ENCODE data around the gene PRRX2. TPM values are rescaled to one million over a fixed set of nuclear protein-coding genes. Genes with fewer than 3 reads are reported as not detected.

PRRX2 gene
- total and polyA plus RNA-seq, 2 of the 4 experiments (the other 2 are of a cell fraction), result 12.7 to 35.5 TPM

DNA sequence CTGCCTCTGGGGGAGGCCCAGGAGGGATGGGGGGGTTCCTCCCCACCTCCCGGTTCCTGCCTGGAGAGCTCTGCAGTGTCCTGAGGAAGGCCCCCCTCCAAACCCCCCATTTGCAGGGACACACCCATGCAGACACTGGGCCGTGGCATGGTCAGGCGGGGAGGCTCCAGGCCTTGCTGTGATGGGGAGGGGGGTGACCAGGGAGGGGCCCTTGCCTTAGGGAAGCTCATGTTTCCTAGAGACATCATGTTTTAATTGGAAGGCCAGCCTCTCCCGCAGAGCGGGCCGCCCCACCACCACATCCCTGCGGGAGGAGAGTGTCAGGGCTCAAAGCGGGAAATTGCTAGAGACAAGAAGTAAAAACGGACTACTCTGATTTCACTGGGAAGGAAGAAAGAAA is 12.0 kb downstream of the PRRX2 start:
- H3K4me2 ChIP-seq (ENCODE audit: low read depth, low read length), result no peak overlapping the region
- ATAC-seq (ENCODE audit: low read depth) (no peak), DNase-seq (no peak)
- no peak overlapping the region for H3K56ac ChIP-seq (ENCODE audit: extremely low read depth, insufficient read depth, low read length)
- no peak overlapping the region for H3K27ac ChIP-seq (ENCODE audit: insufficient read depth, low read length)
- H4K8ac ChIP-seq (ENCODE audit: low read depth in 2 of 2, low read length in 2 of 2), result no peak overlapping the region
- peaks cover 22% of the 10 kb centered on the region for H3K9me1 ChIP-seq (ENCODE audit: insufficient read depth, low read length)
- ChIA-PET CTCF (no interaction called here), POLR2A (ENCODE audit: unreplicated experiment) (no interaction called here)
- H3K9ac ChIP-seq (ENCODE audit: low read depth, low read length), result no peak overlapping the region
- no peaks in the 10 kb centered on the region for H3K27me3 ChIP-seq (ENCODE audit: control insufficient read depth, insufficient read depth, low read length)
- H3K4me3 ChIP-seq (ENCODE audit: insufficient read depth, low read depth, low read length), result no peak overlapping the region
- H3K14ac ChIP-seq (replicated peaks; ENCODE audit: low read depth, low read length), result no peak overlapping the region
- no peak for TF ChIP-seq CEBPB (IDR thresholded peaks at IDR 0.05; ENCODE audit: low read depth, low read length)
- TF ChIP-seq FOS (IDR thresholded peaks at IDR 0.05; ENCODE audit: low read depth, low read length), result no peak
- no peak for TF ChIP-seq MAZ (IDR thresholded peaks at IDR 0.05; ENCODE audit: borderline replicate concordance, low read depth, low read length)
- TF ChIP-seq MXI1 (IDR thresholded peaks at IDR 0.05; ENCODE audit: borderline replicate concordance, low read depth, low read length), result no peak
- no peak for TF ChIP-seq BHLHE40 (IDR thresholded peaks at IDR 0.05; ENCODE audit: low read depth, low read length)
- TF ChIP-seq CTCF (conservative IDR thresholded peaks at IDR 0.05; ENCODE audit: low read depth, low read length), result no peak
- no peak for TF ChIP-seq RAD21 (IDR thresholded peaks at IDR 0.05; ENCODE audit: low read length)
- TF ChIP-seq, protein P1, sequence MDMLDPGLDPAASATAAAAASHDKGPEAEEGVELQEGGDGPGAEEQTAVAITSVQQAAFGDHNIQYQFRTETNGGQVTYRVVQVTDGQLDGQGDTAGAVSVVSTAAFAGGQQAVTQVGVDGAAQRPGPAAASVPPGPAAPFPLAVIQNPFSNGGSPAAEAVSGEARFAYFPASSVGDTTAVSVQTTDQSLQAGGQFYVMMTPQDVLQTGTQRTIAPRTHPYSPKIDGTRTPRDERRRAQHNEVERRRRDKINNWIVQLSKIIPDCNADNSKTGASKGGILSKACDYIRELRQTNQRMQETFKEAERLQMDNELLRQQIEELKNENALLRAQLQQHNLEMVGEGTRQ (IDR thresholded peaks at IDR 0.05; ENCODE audit: low read depth, low read length), result no peak
- no peak for TF ChIP-seq POLR2A (IDR thresholded peaks at IDR 0.05; ENCODE audit: low read depth, low read length)
- TF ChIP-seq RFX5 (IDR thresholded peaks at IDR 0.05; ENCODE audit: low read depth, low read length), result no peak
- TF ChIP-seq RCOR1 (IDR thresholded peaks at IDR 0.05; ENCODE audit: insufficient replicate concordance, low read length), result no peak
- TF ChIP-seq NFE2L2 (IDR thresholded peaks at IDR 0.05; ENCODE audit: low read depth, low read length), result no peak
- no peak for TF ChIP-seq ELK1 (IDR thresholded peaks at IDR 0.05; ENCODE audit: borderline replicate concordance, low read depth, low read length)
- TF ChIP-seq MAFK (IDR thresholded peaks at IDR 0.05; ENCODE audit: low read depth, low read length), result no peak
- TF ChIP-seq CHD1 (IDR thresholded peaks at IDR 0.05; ENCODE audit: low read depth, low read length), result no peak
- no peak for TF ChIP-seq SMC3 (IDR thresholded peaks at IDR 0.05; ENCODE audit: low read depth, low read length)
- no CpG with 5 or more reads among the region's 9 CpGs for WGBS, 2 experiments (ENCODE audit: extremely low coverage in 2 of 2, insufficient read length in 1 of 2)
- H3K79me1 ChIP-seq (ENCODE audit: low read depth in 1 of 2, low read length in 2 of 2), result peaks cover 14 to 90% of the 10 kb centered on the region in 2 experiments
- no peak overlapping the region for H4K91ac ChIP-seq (ENCODE audit: insufficient read depth, low read depth, low read length)
- no peaks in the 10 kb centered on the region; the same call in 1 of the 2 replicates for H3K4me1 ChIP-seq (ENCODE audit: control insufficient read depth, insufficient read depth, low read length)
- peaks cover 70% of the 10 kb centered on the region for H4K20me1 ChIP-seq (ENCODE audit: insufficient read depth, low read length)
- no peak overlapping the region for H2AFZ ChIP-seq (replicated peaks; ENCODE audit: low read length, poor library complexity)
- H3K4ac ChIP-seq (ENCODE audit: low read depth, low read length), result no peak overlapping the region
- no peaks in the 10 kb centered on the region for H3K9me3 ChIP-seq (ENCODE audit: control insufficient read depth, insufficient read depth, low read length)
- no peak overlapping the region for H2BK120ac ChIP-seq (ENCODE audit: low read depth, low read length)
- no peak overlapping the region for H3K18ac ChIP-seq (ENCODE audit: low read depth, low read length)
- no TSS peak for BruUV-seq (replicated peaks)
- H2BK20ac ChIP-seq (ENCODE audit: low read depth, low read length), result no peak overlapping the region
- H2BK15ac ChIP-seq (ENCODE audit: low read depth, low read length), result no peak overlapping the region
- H2AK9ac ChIP-seq (replicated peaks; ENCODE audit: low read depth, low read length, poor library complexity), result no peak overlapping the region
- H4K5ac ChIP-seq (ENCODE audit: low read depth, low read length), result no peak overlapping the region
- dilution Hi-C loops (cut with HindIII; ENCODE audit: low sequenced_read_pairs, unreplicated experiment) (no loop called here), intact Hi-C loops (cut with micrococcal nuclease) (no loop called here), in situ Hi-C loops (cut with MboI; ENCODE audit: low sequenced_read_pairs) (no loop called here)
- H2BK5ac ChIP-seq (ENCODE audit: low read depth, low read length, poor library complexity, severe bottlenecking), result no peak overlapping the region
- no peak overlapping the region for H3K23ac ChIP-seq (ENCODE audit: low read depth, low read length)
- no peak overlapping the region for H2AK5ac ChIP-seq (ENCODE audit: low read depth, low read length)
- peaks cover 25% of the 10 kb centered on the region; the same call in 1 of the 2 replicates for H3K36me3 ChIP-seq (ENCODE audit: control insufficient read depth, insufficient read depth, low read length)

All from IMR-90 (cell line).